22Rv1 (cell line): ENCODE measurements around the gene HSD11B1L.

Experiments
- H3K27ac ChIP-seq: fragments of 450-650 bp; 2 replicates; pipeline ENCODE4 v1.5.1; 2017
- CTCF ChIP-seq: fragments of 450-650 bp; IDR thresholded peaks from 2 replicates; pipeline ENCODE4 v1.5.1; 2017; ENCODE audit warnings: mild to moderate bottlenecking
- ZFX ChIP-seq: fragments of 450-650 bp; IDR thresholded peaks from 2 replicates; pipeline ENCODE4 v1.6.1; 2017; ENCODE audit warnings: antibody characterized with exemption, borderline replicate concordance

HSD11B1L gene

GRCh38 chr19:5682107-5682482 is 1.3 kb downstream of the HSD11B1L start:
- TF ChIP-seq ZFX: no peak
- TF ChIP-seq CTCF: no peak
- H3K27ac ChIP-seq: no peak overlapping the region

DNA sequence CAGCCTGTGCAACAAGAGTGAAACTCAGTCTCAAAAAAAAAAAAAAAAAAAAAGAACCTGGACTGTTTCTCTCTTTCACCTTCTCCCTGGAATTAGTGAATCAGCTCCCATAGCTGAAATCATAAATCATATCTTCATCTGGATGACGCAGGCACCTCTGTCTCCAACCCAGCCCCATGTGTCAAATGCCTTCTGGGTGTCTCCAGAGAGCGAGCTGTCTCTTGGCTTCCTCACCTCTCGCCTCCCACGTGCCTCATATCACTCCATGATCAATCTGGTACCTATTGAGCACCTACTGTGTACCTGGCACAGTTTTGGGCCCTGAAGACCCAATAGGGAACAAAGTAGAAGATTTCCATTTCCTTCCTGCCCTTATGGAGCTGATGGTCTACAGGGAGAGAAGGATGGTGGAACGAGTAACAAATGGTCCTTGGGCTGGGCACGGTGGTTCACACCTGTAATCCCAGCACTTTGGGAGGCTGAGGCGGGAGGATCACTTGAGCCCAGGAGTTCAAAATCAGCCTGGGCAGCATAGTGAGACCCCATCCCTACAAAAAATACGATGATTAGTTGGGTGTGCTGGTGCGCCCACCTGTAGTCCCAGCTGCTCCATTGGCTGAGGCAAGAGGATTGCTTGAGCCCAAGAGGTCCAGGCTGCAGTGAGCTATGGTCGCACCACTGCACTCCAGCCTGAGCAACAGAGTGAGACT is 2.5 kb downstream of the HSD11B1L start:
- TF ChIP-seq CTCF (no peak), ZFX (no peak)

DNA sequence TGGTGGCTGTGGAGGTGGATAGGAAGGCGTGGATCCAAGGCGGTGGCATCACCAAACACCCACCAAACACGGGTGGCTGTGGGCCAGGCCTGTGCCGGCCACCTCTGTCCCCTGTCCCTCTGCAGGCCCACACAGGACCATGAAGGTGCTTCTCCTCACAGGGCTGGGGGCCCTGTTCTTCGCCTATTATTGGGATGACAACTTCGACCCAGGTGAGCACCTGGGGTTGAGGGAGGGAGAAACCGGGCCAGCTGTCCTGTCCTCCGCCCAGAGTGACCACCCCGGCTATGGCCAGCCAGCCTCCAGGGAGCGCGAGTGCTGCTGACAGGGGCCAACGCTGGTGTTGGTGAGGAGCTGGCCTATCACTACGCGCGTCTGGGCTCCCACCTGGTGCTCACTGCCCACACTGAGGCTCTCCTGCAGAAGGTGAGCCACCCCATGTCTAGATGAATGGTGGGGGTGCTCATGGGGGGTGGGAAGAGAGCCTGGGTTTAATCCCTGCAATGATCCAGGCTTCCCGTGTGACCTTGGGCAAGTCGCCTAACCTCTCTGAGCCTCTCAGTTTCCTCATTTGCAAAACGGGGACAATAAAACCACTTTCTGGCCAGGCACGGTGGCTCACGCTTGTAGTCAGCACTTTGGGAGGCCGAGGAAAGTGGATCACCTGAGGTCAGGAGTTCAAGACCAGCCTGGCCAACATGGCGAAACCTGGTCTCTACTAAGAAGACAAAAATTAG is 4.0 kb downstream of the HSD11B1L start:
- no peak overlapping the region for H3K27ac ChIP-seq
- no peak for TF ChIP-seq ZFX
- no peak for TF ChIP-seq CTCF

More for the DNA sequence above, 2.5 kb downstream of the HSD11B1L start:
- H3K27ac ChIP-seq: no peak overlapping the region

GRCh38 chr19:5686326-5686646 is 5.5 kb downstream of the HSD11B1L start:
- peak overlapping the region; percentile 71 for H3K27ac ChIP-seq
- TF ChIP-seq ZFX (no peak), CTCF (no peak)

DNA sequence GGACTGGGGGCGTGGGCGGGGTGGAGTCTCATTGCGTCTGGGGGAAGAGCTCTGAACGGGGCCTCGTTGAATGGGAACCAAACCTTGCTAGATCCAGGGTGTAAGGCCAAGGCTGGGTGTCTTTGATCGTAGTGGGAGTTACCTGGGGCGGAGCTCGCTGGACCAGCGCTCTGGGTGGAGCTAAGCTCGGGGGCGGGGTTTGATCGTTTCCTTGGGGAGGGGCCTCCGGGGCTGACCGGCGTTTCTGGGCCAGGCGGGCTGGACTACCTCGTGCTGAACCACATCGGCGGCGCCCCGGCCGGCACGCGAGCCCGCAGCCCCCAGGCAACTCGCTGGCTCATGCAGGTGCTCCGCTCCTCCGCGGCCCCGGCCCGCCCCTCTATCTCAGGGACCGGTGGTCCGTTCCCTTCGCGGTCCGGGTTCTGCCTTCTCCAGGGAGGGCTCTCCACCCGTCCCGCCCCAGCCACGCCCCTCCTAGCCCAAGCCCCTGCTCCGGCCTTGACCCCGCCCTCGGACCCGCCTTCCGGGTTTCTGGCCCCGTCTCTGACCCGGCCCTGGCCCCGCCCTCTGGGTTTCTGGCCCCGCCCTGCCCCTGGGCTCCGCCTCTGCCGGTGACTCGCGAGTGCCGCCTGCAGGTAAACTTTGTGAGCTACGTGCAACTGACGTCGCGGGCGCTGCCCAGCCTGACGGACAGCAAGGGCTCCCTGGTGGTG is 6.0 kb downstream of the HSD11B1L start:
- TF ChIP-seq CTCF (peak; percentile 98), ZFX (no peak)
- peak overlapping the region; percentile 71 for H3K27ac ChIP-seq

GRCh38 chr19:5687360-5688198 is 6.8 kb downstream of the HSD11B1L start:
- no peak for TF ChIP-seq ZFX
- TF ChIP-seq CTCF: peak; percentile 73
- H3K27ac ChIP-seq: peak overlapping the region; percentile 71

- H3K27ac ChIP-seq: peak overlapping the region; percentile 92
Measured at GRCh38 chr19:5688262-5688881, 7.5 kb downstream of the HSD11B1L start.
